HG03139 (cell line): ENCODE measurements around the gene HEXD.
"Not testable (repeated sequence)": the region's sequence is repeated elsewhere in the genome, so short reads cannot be mapped to it uniquely, and the experiment has no call there.

Source experiments
- ATAC-seq: cut with Tn5 transposase; IDR thresholded peaks from one replicate; pipeline ENCODE4 v1.9.1; 2021; ENCODE audit not compliant: unreplicated experiment

The HEXD gene

GRCh38 chr17:82382220-82382932 is 35.8 kb upstream of the HEXD start:
- ATAC-seq = not testable (repeated sequence)

GRCh38 chr17:82382933-82383255 is 35.3 kb upstream of the HEXD start:
- ATAC-seq = no peak

GRCh38 chr17:82383411-82383810 is 34.7 kb upstream of the HEXD start:
- ATAC-seq = no peak

GRCh38 chr17:82384051-82384729 is 34.0 kb upstream of the HEXD start:
- ATAC-seq = no peak

GRCh38 chr17:82384730-82385481 is 33.2 kb upstream of the HEXD start:
- no peak for ATAC-seq

- no peak for ATAC-seq
Measured at GRCh38 chr17:82385559-82386254, 32.4 kb upstream of the HEXD start.

GRCh38 chr17:82386255-82386831 is 31.8 kb upstream of the HEXD start:
- no peak for ATAC-seq

- no peak for ATAC-seq
Measured at GRCh38 chr17:82386881-82387704, 31.1 kb upstream of the HEXD start.

GRCh38 chr17:82387705-82388106 is 30.4 kb upstream of the HEXD start:
- ATAC-seq = no peak

GRCh38 chr17:82388223-82388921 is 29.8 kb upstream of the HEXD start:
- ATAC-seq = no peak

- ATAC-seq = no peak
Measured at GRCh38 chr17:82388922-82389283, 29.2 kb upstream of the HEXD start.

GRCh38 chr17:82389379-82389778 is 28.8 kb upstream of the HEXD start:
- no peak for ATAC-seq

GRCh38 chr17:82390015-82390859 is 27.9 kb upstream of the HEXD start:
- ATAC-seq = no peak

- no peak for ATAC-seq
Measured at GRCh38 chr17:82390860-82391435, 27.2 kb upstream of the HEXD start.

- ATAC-seq = no peak
Measured at GRCh38 chr17:82391496-82392066, 26.6 kb upstream of the HEXD start.

- ATAC-seq = no peak
Measured at GRCh38 chr17:82392209-82392920, 25.8 kb upstream of the HEXD start.

- ATAC-seq = no peak
Measured at GRCh38 chr17:82392941-82393340, 25.2 kb upstream of the HEXD start.

- no peak for ATAC-seq
Measured at GRCh38 chr17:82394278-82394677, 23.9 kb upstream of the HEXD start.
